H7 (cell line): ENCODE results near the gene RSBN1L. TPM values are rescaled to one million over a fixed set of nuclear protein-coding genes. Genes with fewer than 3 reads are reported as not detected.

ENCODE experiments used
- total RNA-seq: library from RNA; depleted of rRNA; stranded (reverse); fragments of >200 nt; shearing (Covaris generic); gene quantifications from 2 replicates; pipeline ENCODE4 v1.2.3, GENCODE V29; 2014; rRNA removed

The RSBN1L gene
- total RNA-seq, 1 experiment from 2014 or later: 12.6 TPM

Other genes starting within 250 kb of the RSBN1L start
- gene PTPN12, start 159.2 kb upstream of the RSBN1L start, total RNA-seq: 40.9 and 57.0 TPM in 2 replicates
- gene TMEM60, start 102.0 kb downstream of the RSBN1L start, total RNA-seq: 28.5 and 32.3 TPM in 2 replicates
- gene PHTF2, start 102.3 kb downstream of the RSBN1L start, total RNA-seq: 17.3 and 32.5 TPM in 2 replicates